ENCODE data around the gene GATAD2A.

GATAD2A gene

DNA sequence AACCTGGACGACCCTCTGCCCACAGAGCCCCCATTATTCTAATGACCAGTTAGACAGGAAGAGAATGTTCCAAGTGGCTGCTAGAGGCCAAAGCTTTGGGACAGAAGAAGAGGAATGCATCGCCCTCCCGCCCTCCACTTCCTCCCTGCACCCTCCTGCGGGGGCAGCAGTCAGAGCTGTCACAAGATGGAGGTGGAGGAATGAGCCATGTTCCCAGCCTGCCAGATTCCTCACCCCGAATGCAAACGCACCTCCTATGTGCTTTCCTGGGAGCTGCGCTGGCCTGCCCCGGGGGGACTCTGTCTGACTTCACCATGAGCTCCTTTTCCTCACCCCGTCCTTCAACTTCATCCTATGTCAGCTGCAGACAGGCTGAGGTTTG lies 124.9 kb downstream of the GATAD2A start:
- TF ChIP-seq, protein P1, sequence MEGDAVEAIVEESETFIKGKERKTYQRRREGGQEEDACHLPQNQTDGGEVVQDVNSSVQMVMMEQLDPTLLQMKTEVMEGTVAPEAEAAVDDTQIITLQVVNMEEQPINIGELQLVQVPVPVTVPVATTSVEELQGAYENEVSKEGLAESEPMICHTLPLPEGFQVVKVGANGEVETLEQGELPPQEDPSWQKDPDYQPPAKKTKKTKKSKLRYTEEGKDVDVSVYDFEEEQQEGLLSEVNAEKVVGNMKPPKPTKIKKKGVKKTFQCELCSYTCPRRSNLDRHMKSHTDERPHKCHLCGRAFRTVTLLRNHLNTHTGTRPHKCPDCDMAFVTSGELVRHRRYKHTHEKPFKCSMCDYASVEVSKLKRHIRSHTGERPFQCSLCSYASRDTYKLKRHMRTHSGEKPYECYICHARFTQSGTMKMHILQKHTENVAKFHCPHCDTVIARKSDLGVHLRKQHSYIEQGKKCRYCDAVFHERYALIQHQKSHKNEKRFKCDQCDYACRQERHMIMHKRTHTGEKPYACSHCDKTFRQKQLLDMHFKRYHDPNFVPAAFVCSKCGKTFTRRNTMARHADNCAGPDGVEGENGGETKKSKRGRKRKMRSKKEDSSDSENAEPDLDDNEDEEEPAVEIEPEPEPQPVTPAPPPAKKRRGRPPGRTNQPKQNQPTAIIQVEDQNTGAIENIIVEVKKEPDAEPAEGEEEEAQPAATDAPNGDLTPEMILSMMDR (conservative IDR thresholded peaks at IDR 0.05; ENCODE audit: low read depth, low read length): no peak

DNA sequence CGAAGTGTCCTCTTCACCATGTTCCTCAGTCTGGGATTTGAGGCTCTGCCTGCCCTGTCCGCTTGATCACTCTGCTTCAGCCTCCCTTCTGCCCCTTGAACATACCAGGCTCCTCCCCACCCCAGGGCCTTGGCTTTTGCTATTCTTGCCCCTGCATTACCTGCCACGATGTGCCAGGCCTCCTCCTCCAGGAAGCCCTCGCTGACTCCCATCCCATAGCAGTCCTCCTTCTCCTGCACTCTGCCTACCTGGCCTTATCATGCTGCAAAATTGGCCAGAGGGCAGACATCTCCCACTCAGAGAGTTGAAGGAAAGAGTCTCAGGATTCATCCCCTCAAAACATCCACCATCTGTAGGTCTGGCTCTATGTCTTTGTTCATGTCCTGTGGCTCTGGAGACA lies 125.4 kb downstream of the GATAD2A start:
- Histone ChIP-seq H3K27me3 (ENCODE audit: insufficient read depth, low read depth) (no peaks in the 10 kb centered on the region), H2AFZ (ENCODE audit: low read depth) (no peak overlapping the region), H4K20me1 (ENCODE audit: insufficient read depth) (no peaks in the 10 kb centered on the region), H3K79me2 (ENCODE audit: insufficient read depth, low read depth) (no peaks in the 10 kb centered on the region), H3K27ac (no peak overlapping the region), H3K9ac (no peak overlapping the region), H3K4me2 (no peak overlapping the region), H3K4me1 (ENCODE audit: low read depth, poor library complexity, severe bottlenecking) (no peaks in the 10 kb centered on the region), H3K36me3 (ENCODE audit: insufficient read depth) (no peaks in the 10 kb centered on the region), H3K4me3 (IDR thresholded peaks at IDR 0.05; ENCODE audit: insufficient read depth, low read depth, low read length) (no peak overlapping the region)
- TF ChIP-seq, protein P1 (conservative IDR thresholded peaks at IDR 0.05; ENCODE audit: low read depth, low read length): no peak

More for the DNA sequence above, 124.9 kb downstream of the GATAD2A start:
- Histone ChIP-seq H3K9ac (no peak overlapping the region), H3K4me2 (no peak overlapping the region), H3K79me2 (ENCODE audit: insufficient read depth, low read depth) (no peaks in the 10 kb centered on the region), H3K4me1 (ENCODE audit: low read depth, poor library complexity, severe bottlenecking) (no peaks in the 10 kb centered on the region), H3K36me3 (ENCODE audit: insufficient read depth) (no peaks in the 10 kb centered on the region), H3K27ac (no peak overlapping the region), H3K27me3 (ENCODE audit: insufficient read depth, low read depth) (no peaks in the 10 kb centered on the region), H2AFZ (ENCODE audit: low read depth) (no peak overlapping the region), H3K4me3 (IDR thresholded peaks at IDR 0.05; ENCODE audit: insufficient read depth, low read depth, low read length) (no peak overlapping the region), H4K20me1 (ENCODE audit: insufficient read depth) (no peaks in the 10 kb centered on the region)

DNA sequence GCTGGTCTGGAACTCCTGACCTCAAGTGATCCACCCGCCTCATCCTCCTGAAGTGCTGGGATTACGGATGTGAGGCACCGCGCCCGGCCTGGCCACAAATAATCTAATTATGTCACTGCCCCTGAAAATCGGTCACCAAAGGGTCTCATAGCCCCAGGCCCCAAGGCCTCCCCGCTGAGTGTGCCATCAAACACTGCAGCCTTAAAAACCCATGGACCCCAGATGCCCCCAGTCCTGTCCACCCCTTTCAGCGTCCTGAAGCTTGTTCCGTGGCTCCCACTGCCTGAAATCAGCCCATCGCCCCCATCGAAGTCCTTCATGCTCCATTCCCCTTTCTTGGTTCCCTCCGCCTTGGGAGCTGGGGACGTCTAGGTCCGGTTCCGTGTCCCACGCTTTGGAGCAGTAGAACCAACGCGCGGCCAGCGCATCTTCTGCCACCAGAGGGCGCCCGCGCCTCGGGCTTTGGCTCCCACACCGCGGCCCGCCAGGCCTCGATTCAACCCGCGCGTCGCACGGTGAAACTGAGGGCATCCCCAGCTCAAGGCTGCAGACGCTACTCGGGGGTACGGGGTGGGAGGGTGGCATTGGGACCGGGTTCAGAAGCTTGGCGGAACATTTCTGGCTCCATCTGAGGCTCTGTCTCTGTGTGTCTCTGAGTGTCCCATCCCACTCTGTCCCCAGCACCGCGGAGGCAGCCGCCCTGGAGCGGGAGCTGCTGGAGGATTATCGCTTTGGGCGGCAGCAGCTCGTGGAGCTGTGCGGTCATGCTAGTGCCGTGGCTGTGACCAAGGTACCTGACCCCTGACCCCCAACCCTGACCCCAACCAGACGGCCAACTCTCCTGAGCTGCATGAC lies 126.7 kb downstream of the GATAD2A start:
- Histone ChIP-seq H3K4me2 (no peak overlapping the region), H2AFZ (ENCODE audit: low read depth) (no peak overlapping the region), H3K79me2 (ENCODE audit: insufficient read depth, low read depth) (no peaks in the 10 kb centered on the region), H3K9ac (no peak overlapping the region), H3K27ac (no peak overlapping the region), H4K20me1 (ENCODE audit: insufficient read depth) (no peaks in the 10 kb centered on the region), H3K4me3 (IDR thresholded peaks at IDR 0.05; ENCODE audit: insufficient read depth, low read depth, low read length) (no peak overlapping the region), H3K36me3 (ENCODE audit: insufficient read depth) (no peaks in the 10 kb centered on the region), H3K4me1 (ENCODE audit: low read depth, poor library complexity, severe bottlenecking) (no peaks in the 10 kb centered on the region), H3K27me3 (ENCODE audit: insufficient read depth, low read depth) (no peaks in the 10 kb centered on the region)
- TF ChIP-seq, protein P1 (conservative IDR thresholded peaks at IDR 0.05; ENCODE audit: low read depth, low read length): peak; percentile 75

DNA sequence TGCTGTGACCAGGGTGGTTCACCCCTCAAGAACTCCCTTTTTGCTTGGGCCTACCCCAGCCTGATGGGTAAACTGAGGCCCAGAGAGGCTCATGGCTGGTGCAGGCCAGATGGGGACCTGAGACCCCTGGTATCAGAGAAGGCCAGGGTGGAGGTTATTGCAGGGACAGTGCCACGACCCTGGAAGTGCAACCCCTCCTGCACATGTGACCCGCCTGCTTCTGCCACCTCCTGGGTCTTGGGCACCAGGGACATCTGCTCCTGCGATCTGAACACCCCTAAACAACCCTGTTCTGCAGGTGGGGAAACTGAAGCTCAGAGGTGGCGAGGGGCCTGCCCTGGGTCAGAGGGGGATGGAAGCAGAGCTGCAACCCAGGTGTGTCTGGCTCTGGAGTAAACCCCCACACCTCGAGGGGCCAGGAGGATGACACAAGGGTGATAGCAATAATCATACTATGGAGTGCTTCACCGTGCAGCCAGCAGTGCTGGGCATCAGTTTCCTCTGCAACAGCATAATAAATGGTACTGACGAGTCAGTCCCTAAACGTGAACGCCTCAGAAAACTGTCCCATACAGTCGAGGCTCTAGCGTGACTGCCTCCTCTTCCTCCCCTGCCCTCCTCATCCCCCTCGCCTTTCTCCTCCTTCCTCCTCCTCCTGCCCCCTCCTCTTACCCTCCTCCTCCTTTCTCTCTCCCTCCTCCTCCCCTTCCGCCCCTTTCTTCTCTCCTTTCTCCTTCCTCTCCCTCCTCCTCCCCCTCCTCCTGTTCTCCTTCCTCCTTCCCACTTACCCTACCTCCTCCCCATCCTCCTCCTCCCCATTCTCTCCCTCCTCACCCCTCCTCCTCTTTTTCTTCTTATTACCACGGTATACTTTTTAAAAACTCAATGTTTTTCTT lies 127.6 kb downstream of the GATAD2A start:
- Histone ChIP-seq H3K27me3 (ENCODE audit: insufficient read depth, low read depth) (no peaks in the 10 kb centered on the region), H3K4me1 (ENCODE audit: low read depth, poor library complexity, severe bottlenecking) (no peaks in the 10 kb centered on the region), H3K4me3 (IDR thresholded peaks at IDR 0.05; ENCODE audit: insufficient read depth, low read depth, low read length) (no peak overlapping the region), H3K4me2 (no peak overlapping the region), H3K36me3 (ENCODE audit: insufficient read depth) (no peaks in the 10 kb centered on the region), H4K20me1 (ENCODE audit: insufficient read depth) (no peaks in the 10 kb centered on the region), H3K79me2 (ENCODE audit: insufficient read depth, low read depth) (no peaks in the 10 kb centered on the region), H3K9ac (no peak overlapping the region), H2AFZ (ENCODE audit: low read depth) (no peak overlapping the region), H3K27ac (no peak overlapping the region)
- TF ChIP-seq, protein P1 (conservative IDR thresholded peaks at IDR 0.05; ENCODE audit: low read depth, low read length): no peak
